Stimulated activated CD8-positive, alpha-beta memory T cell treated with anti-CD3 and anti-CD28 coated beads, Interleukin-12 subunit alpha, Interleukin-12 subunit beta, amount 100 ng/mL, for 4 hours (primary cell): ENCODE data around the gene SPECC1.
"Not testable (repeated sequence)": the region's sequence is repeated elsewhere in the genome, so short reads cannot be mapped to it uniquely, and the experiment has no call there.

Experiments used
- DNase-seq: peaks from one replicate; pipeline ENCODE4 v3.0.0-alpha.2; 2020; ENCODE audit warnings: low read depth

The SPECC1 gene

DNA sequence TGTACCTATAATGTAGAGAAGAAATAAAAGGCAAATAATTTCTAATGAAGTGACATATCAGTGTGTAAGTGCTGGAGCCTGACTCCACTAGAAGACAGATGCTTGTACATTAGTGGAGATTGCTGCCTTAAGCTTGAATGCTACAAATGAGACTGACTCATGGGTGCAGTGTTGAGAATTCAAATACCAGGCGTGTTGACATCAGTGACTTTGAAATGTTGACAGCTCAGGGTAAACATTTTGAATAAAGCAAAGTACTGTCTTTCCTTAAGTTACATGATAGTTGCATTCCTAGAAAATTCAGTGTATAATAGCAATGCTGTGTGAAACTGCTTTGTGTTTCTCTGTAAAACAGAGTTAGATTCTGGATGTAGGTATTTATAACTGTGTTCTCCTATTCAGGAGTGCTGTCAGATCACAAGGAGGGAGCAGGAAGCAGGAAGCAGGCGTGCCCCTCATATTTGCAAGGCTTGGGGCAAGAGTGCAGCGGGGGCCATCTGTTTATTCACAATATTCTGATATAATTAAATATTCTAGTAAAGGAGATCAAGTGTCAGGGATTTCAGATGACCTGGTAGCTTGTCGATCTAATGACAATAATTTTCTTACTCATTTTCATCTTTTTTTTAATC, 119.0 kb downstream of the SPECC1 start:
- no peak for DNase-seq

DNA sequence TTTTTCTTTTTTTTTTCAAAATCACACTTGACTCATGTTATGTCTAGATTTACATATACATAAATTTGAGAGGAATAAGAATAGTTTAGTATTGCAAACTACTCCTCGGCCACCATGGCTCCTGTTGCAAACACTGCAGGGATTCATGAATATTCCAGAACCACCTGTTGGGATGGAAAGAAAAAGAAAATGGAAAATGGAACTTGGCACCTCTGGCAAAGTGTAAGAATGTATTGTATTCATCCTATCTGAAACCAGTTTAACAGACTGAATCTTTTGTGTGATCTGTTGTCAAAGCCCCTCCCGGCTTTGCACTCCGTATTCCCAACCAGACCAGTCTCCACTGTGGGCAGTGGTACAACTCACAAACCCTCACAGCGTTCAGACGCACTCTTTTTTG, 124.4 kb downstream of the SPECC1 start:
- DNase-seq = no peak

DNA sequence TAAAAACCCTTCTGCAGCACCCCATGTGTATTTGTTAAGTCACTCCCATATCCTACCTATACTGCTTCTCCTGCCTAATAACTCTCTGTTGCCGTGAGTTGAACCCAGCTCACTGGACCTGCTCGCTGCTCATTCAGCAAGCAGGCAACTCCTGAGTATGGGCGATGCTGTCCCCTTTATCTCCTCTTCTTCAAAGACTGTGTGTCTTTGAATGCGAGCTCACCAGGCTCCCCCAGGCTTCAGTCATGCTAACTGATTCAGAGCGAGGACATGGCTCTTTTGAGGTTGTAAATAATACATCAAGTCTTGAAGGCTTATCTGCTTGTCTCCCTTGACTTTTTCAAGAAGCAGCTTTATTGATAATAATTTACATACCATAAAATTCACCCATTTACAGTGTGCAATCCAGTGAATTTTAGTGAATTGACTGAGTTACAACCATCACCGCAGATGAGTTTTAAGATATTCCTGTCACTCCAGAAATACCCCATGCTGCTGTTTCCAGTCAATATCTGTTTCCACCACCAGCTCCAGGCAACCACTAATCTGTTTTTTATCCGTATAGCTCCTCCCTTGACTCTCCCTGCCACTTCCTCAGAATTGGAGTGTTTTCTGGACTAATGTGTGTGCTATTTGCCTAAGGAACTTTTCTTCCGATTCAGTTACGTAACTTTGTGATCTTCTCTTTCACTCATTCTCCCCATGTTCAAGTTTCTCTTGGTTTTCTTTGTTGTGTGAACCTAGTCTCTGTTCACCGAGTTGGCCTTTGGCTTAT, 132.2 kb downstream of the SPECC1 start:
- no peak for DNase-seq

DNA sequence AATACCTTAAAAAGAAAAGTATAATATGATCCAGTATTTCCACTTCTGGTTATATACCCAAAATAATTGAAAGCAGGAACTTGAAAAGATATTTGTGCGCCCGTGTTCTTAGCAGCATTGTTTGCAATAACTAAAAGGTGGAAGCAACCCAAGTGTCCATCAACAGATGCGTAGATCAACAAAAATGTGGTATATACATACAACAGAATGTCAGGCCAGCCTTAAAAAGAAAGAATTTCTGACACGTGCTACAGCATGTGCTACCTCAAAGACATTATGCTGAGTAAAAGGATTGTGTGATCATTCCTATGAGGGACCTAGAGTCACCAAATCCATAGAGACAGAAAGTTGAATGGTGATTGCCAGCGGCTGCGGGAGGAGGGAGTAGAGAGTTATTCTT, 133.1 kb downstream of the SPECC1 start:
- no peak for DNase-seq

DNA sequence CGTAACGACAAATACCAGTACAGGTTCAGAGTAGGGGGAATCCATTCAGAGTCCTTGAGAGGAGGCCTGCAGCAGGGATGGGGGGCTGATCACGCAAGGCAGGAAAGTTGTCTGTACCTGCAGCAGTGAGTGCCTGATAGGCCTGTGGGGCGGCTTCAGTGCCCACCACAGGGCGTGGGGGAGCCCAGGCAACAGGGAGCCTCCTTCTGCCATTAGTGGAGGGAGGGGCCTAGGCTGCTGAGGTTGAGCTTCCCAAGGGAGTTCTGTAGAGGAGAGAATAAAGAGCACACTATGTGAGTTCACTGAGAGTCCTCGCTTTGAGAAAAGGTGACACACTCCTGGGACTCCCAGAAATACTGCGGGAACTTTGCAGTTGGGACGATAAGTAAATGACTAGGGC, 134.6 kb downstream of the SPECC1 start:
- no peak for DNase-seq

DNA sequence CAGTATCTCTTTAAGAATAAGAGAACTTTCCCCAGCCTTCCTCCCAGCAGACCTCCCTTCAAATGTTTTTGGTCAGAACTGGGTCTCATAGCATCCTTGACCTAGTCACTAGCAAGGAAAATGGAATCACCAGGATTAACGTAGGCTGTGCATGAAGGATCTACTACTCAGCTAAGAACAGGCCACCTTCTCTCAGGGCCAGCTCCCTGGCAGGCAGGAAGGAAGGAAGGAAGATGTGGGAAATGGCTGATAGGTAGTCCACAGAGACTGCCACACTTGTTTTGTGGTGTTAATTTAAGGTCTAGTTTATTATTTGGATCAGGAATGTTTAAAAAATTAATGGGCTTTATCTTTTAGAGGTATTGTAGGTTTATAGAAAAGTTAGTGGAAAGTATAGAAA, 136.4 kb downstream of the SPECC1 start:
- no peak for DNase-seq

DNA sequence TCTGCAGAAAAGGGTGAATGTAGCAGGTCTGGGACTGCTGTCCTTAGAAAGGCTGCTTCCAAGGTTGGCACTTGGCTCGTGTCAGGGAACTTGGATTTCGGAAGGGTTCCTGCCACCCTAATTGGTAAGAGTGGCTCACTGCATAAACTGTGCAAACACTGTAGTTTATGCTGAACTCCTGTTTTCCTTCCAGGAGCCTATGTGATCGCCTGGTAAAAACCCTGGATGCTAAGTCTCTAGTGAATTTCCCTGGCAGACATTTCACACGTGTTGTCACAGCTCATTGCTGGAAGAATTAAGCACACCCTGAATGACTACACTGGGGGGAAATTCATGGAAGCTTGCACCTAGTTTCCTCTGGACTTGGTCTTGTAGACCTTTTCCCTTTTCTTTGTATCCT, 140.1 kb downstream of the SPECC1 start:
- no peak for DNase-seq

DNA sequence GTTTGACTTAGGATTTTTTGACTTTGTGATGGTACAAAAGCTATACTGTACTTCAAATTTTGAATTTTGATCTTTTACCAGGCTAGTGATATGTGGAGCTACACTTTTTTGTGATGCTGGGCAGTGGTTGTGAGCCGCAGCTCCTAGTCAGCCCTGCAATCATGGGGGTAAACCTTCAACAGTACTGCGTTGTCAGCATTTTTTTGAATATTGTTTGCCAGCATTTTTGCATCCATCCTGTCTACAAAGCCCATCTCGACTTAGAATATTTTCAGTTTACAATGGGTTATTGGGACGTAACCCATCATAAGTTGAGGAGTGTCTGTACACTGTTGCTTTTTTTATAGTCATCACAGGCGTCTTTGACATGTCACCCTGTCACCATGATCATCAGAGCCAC, 142.0 kb downstream of the SPECC1 start:
- no peak for DNase-seq

DNA sequence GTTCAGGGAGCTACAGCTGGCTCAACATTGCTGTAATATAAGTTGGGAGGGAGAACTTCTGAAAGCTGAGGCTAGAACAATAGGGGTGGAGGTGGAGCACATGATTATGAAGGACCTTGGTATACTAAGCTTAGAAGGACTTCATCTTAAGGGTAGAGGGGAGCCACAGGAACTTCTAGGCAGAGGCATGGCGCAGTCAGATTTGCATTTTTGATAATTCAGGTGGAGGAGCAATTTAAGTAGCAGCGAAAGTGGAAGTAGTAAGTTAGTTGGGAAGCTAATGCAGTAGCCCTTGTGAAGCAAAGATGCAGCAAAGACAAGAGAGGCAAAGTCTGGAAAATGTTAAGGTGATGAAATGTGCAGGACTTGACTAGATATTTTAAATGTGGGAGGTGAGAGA, 144.1 kb downstream of the SPECC1 start:
- DNase-seq = no peak

DNA sequence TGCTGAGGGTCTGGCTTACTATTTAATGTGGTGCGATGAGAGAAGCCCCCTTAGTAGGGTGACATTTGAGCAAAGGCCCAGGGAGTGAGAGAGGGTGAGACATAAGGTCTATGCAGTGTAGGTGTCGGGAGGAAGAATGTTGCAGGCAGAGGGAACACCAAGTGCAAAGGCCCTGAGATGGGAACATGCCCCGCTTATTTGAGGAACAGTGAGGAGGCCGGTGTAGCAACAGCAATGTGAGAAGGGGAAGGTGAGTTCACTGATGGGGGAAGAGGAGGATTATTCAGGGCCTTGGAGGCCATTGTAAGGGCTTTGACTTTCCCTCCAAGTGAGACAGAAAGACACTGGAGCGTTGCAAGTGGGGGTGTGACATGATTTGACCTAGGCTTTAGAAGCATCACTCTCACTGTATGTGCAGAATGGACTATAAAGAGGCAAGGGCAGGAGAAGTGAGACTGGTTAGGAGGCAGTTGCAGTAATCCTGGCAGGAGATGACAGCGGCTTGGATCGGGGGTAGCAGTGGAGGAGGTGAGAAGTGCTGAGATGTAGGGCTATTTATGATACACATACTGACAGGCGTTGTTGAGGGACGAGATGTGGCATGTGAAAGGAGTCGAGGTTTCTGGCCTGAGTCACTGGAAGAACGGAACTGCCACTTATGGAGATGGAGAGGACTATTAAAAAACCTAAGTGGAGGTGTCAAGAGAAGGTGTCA, 145.3 kb downstream of the SPECC1 start:
- no peak for DNase-seq

DNA sequence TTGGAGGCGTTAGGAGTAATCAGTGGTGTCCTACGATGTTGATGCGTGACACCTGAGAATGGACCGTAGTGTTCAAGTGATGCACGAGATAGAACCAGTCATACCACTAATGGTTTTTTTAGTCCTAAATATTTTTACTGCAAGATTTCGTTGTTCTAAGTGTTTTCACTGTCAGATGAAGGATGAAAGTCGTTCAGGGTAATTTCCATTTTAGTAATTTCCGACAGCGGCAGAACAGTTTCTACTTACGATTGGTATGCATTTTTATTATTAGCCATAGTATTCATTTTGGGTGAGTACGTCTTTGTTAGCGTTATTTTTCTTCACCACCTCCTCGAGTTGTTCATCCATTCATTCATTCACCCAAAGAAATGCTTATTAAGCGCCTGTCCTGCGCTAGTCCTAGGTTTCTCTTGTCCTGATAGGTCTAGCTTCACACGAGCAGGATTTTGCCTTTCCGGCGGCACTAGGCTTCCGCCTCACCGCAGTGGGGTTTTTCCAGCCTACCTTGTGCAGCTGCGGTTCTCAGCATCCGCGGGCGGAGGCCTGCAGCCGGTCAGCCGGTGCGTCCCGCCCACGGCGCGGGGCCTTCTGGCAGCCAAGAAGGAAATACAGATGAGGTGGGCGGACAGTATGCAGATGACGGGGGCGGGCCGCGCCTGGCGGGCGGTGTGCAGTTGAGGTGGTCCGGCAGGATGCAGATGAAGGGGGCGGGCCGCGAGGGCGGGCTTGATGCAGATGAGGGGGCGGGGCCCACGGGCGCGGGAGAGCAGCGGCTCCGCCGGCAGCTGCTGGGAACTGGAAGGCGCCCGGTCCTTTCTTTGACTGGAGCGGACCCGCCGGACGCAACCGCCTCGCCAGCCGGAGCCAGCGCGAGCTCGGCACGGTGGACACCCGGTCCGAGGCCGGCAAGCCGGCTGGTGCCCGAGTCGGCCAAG, 146.4 kb downstream of the SPECC1 start:
- DNase-seq = peak; percentile 87

DNA sequence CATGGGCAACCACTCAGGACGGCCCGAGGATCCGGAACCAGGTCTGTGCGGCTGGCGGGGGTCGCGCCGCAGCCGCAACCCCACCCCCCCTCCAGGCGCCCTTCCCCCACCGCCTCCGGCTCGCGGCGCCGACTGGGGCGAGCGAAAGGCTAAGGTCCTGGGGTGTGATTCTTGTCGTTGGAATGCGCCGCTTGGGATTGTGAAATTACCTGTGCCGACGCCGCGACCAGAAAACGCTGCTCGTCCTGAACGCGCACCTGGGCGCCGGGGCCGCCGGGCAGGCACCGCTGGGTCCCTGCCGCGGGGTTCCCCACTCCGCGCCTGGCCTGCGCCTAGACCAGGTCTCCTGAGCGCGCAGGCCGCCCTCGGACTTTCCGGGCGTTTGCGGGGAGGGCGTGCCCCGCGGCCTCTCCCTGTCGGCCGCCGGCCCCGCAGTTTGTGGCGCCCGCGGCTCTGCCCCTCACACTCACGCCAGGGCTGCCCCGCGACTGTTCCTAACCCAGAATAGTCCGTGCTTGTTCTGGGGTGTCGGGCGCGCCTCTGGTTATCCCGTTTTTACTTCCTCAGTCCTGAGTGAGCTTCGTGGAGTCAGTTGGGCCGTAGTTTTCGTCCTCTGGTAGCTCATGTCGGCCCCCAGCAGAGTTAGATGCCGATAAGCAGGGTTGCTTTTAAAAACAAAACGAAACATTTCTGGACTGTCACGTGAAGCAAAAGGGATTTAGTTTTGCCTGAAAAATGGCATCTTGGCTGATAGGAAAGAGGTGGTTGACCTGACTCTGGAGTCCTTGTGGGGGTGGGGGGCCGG, 147.2 kb downstream of the SPECC1 start:
- DNase-seq = peak; percentile 6

DNA sequence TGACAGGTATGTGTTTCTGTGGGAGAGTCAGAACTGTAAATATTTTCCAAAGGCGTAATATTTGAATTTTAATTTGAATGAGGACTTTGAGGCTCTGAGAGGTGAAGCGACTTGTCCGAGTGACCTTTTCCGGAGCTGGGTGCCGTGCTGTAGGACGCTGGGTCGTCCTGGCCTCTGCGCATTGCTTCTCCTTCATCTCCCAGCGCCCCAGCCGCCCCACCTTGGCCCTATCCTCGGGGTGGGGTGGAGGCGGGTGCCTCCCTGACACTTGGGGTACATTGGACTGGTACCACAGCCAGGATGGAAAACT, 147.8 kb downstream of the SPECC1 start:
- DNase-seq = no peak

DNA sequence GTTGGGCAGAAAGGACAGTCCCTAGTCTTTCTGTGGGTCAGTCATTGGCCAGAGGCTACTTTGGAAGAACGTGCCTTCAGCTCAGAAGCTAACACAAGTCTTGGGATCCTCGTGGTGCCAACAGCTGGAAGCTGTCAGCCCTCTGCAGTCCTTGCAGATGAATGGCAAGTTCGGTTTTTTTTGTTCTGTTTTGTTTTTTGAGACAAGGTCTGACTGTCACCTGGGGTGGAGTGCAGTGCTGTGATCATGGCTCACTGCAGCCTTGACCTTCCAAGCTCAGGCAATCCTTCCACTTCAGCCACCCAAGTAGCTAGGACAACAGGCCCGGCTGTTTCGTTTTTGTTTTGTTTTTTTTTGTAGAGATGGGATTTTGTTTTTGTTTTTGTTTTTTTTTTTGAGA, 149.4 kb downstream of the SPECC1 start:
- no peak for DNase-seq

DNA sequence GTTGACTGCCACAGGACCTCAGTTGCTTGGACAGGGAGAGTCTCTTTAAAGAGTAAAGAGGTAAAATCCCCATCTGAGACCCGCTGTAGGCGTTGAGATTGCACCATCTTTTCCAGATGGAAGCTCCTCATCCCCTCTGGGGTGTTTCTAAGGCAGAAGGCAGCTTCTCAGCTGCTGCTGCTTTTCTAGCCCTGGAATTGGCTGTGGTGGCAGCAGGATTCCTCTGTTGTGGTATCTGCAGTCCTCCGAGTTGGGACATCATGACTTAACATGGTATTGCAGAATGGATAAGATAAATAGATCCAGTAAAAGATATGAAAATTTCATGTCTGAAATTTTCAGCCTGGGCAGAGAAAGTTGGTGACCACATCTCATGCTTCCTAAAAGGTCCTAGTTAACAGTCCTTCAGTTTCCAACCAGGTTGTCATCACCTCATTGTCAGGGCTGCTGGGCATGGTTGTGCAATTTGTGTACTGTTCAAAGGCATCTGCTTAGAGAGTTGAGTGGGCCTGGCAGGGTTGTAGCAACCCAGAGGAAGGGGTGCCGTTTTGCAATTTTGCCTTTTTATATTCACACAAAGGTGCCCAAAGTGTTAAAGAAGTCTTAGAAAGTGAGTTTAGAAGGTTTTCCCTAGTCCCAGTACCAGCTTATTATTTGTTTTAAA, 150.4 kb downstream of the SPECC1 start:
- no peak for DNase-seq

DNA sequence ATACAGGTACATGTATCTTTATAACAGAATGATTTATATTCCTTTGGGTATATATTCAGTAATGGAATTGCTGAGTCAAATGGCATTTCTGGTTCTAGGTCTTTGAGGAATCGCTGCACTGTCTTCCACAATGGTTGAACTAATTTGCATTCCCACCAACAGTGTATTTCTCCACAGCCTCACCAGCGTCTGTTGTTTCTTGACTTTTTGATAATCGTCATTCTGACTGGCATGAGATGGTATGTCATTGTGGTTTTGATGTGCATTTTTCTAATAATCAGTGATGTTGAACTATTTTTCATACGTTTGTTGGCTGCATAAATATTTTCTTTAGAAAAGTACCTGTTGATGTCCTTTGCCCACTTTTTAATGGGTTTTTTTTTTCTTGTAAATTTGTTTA, 156.4 kb downstream of the SPECC1 start:
- DNase-seq = not testable (repeated sequence)

DNA sequence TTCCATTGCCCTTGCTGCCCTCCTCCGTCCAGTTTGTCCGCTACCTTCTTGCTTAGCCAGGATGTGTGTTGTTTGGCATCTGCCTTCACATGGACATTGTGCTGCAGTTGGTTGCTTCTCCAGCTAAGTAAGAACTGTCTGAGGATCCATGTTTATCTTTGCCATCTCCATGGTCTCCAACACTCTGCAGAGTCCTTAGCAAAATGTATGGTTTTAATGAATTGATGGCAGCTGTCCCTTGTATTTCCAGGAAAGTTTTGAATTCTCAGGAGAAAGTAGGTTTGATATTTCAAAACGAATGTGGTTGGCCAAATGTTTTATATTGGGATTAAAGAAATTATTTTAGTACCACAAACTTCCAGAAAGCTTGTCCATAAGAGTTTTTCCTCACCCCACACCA, 160.9 kb downstream of the SPECC1 start:
- DNase-seq = no peak

DNA sequence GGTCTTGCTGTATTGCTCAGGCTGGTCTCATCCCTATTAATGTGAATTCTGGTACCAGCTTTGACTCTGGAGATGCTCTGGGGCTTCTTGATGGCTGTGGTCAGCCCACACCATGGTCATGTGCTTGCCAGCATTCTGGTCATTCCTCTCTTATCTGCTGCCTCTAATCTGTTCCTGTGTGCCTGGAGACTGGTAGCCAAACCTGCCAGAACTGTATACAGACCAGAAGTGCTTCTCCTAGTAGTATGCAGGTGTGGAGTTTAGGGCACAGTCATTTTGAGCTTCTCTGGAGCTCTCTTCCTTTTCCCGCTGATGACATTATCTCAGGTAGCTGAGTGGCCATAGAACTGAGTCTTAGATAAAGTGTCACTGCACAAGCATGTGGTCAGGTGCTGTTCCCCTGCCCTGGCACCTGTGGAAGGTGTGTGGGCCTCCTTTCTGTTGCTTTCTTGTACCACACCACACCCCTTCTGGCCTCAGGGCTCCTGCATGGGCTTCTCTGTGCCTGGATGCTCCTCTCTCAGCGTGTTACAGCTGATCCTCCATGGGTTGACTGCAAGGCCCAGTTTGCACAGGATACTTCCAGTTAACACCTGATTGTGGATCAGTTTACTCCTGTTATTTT, 162.7 kb downstream of the SPECC1 start:
- DNase-seq = no peak

DNA sequence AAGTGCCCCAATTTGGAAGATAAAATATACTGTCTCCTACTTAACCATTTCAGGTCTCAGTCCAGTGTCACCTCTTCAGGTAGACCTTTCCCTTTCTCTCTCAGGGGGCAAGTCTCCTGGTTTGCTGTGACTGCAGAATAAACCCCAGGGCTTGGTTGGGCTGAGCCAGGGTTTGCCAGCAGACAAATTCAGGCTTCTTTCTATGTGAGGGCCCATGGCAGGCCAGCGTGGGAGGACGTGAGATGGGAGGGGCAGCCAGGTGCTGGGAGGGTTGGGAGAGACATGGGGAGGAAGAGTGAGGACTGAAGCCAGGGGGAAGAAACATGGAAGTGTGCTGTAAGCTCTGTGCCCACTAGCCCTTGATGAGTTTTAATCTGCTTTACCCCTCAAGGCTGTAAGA, 163.2 kb downstream of the SPECC1 start:
- no peak for DNase-seq

DNA sequence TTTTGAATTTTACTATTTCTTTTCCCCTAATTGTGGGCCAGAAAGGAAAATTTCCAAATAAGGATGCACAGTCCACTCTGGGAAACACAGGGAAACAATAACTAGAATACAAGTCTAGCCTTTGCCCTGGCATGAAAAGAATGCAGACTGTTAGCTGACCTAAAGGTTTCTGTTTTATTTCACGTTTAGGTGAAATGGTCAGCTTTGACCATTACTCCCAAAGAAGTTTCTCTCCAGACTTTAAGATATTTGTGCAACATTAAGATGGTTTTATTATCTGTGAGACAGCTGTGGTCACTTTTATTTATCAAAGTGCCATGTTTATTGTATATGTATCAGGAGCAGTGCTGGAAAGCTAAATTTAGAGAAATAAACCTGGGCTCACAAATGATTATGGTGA, 163.9 kb downstream of the SPECC1 start:
- no peak for DNase-seq
